Mesenchymal stem cell (in vitro differentiated cells and primary cell): Measurements from ENCODE around the gene FRMD4A.

Experiments
- DNase-seq: peaks from one replicate; pipeline ENCODE4 v3.0.0-alpha.2; 2013
- H2AFZ ChIP-seq: one replicate; pipeline ENCODE4 v1.6.1; 2013; ENCODE audit warnings: low read depth, mild to moderate bottlenecking, control low read depth, inconsistent platforms, low read length, moderate library complexity
- H2AK5ac ChIP-seq: 2 replicates; pipeline ENCODE4 v1.6.1; 2013; ENCODE audit warnings: low read length, moderate library complexity, mild to moderate bottlenecking, inconsistent platforms; ENCODE audit not compliant: severe bottlenecking
- H2BK120ac ChIP-seq: one replicate; pipeline ENCODE4 v1.6.1; 2013; ENCODE audit warnings: low read depth, mild to moderate bottlenecking, inconsistent platforms, low read length, moderate library complexity
- H2BK12ac ChIP-seq, 2 experiments: one replicate each; pipeline ENCODE4 v1.6.1; 2013; ENCODE audit warnings: inconsistent platforms in 2 of 2, low read length in 2 of 2, mild to moderate bottlenecking in 2 of 2, moderate library complexity in 2 of 2, control low read depth in 1 of 2
- H2BK15ac ChIP-seq: one replicate; pipeline ENCODE4 v1.6.1; 2013; ENCODE audit warnings: mild to moderate bottlenecking, low read depth, inconsistent platforms; ENCODE audit not compliant: poor library complexity, severe bottlenecking
- H2BK5ac ChIP-seq: 2 replicates; pipeline ENCODE4 v1.6.1; 2013; ENCODE audit warnings: low read depth, mild to moderate bottlenecking, low read length, control low read depth, inconsistent platforms; ENCODE audit not compliant: poor library complexity, severe bottlenecking
- H3K14ac ChIP-seq, 2 experiments: one replicate each; pipeline ENCODE4 v1.6.1; 2013; ENCODE audit warnings: inconsistent platforms in 2 of 2, low read length in 2 of 2, control low read depth in 1 of 2, mild to moderate bottlenecking in 1 of 2, moderate library complexity in 1 of 2
- H3K18ac ChIP-seq, 2 experiments: one replicate each; pipeline ENCODE4 v1.6.1; 2013; ENCODE audit warnings: inconsistent platforms in 2 of 2, low read length in 2 of 2, control low read depth in 1 of 2, low read depth in 1 of 2, mild to moderate bottlenecking in 1 of 2
- H3K23ac ChIP-seq, 2 experiments: one replicate each; pipeline ENCODE4 v1.6.1; 2013; ENCODE audit warnings: inconsistent platforms in 2 of 2, low read length in 2 of 2, mild to moderate bottlenecking in 2 of 2, moderate library complexity in 2 of 2, control low read depth in 1 of 2
- H3K27ac ChIP-seq: 2 replicates; pipeline ENCODE4 v1.5.1; 2013; ENCODE audit warnings: mild to moderate bottlenecking, moderate library complexity, low read length, control low read depth, inconsistent platforms; ENCODE audit not compliant: poor library complexity, severe bottlenecking
- H3K27me3 ChIP-seq, 2 experiments: 2 replicates each; pipeline versions ENCODE4 v1.6.1 to v1.7.0; 2013; ENCODE audit warnings: low read length in 2 of 2, mild to moderate bottlenecking in 2 of 2, moderate library complexity in 2 of 2, control low read depth in 1 of 2, inconsistent platforms in 1 of 2; ENCODE audit not compliant: control insufficient read depth in 1 of 2, insufficient read depth in 1 of 2
- H3K36me3 ChIP-seq, 2 experiments: 2 replicates each; pipeline versions ENCODE4 v1.6.1 to v1.7.0; 2013; ENCODE audit warnings: low read length in 2 of 2, control low read depth in 1 of 2, inconsistent platforms in 1 of 2, low read depth in 1 of 2, mild to moderate bottlenecking in 1 of 2; ENCODE audit not compliant: insufficient read depth in 2 of 2, control insufficient read depth in 1 of 2
- H3K4ac ChIP-seq, 2 experiments: one replicate each; pipeline ENCODE4 v1.6.1; 2013; ENCODE audit warnings: inconsistent platforms in 2 of 2, low read length in 2 of 2, mild to moderate bottlenecking in 2 of 2, moderate library complexity in 2 of 2, control low read depth in 1 of 2, low read depth in 1 of 2
- H3K4me1 ChIP-seq: 2 replicates; pipeline ENCODE4 v1.6.1; 2013; ENCODE audit warnings: low read depth, low read length, control low read depth; ENCODE audit not compliant: control insufficient read depth, insufficient read depth
- H3K4me2 ChIP-seq: 2 replicates; pipeline ENCODE4 v1.6.1; 2013; ENCODE audit warnings: low read length, mild to moderate bottlenecking, inconsistent platforms; ENCODE audit not compliant: poor library complexity, severe bottlenecking
- H3K4me3 ChIP-seq, 2 experiments: 2 replicates each; pipeline versions ENCODE4 v1.5.1 to v1.7.0; 2013; ENCODE audit warnings: low read length in 2 of 2, mild to moderate bottlenecking in 2 of 2, control low read depth in 1 of 2, low read depth in 1 of 2; ENCODE audit not compliant: insufficient read depth in 1 of 2
- H3K79me1 ChIP-seq: replicated peaks from 2 replicates; pipeline ENCODE4 v1.6.1; 2013; ENCODE audit warnings: mild to moderate bottlenecking, control low read depth, low read length, inconsistent platforms; ENCODE audit not compliant: poor library complexity, severe bottlenecking
- H3K9ac ChIP-seq: 2 replicates; pipeline ENCODE4 v1.7.0; 2013; ENCODE audit warnings: mild to moderate bottlenecking, low read length, moderate library complexity
- H3K9me3 ChIP-seq: 2 replicates; pipeline ENCODE4 v1.7.0; 2013; ENCODE audit warnings: mild to moderate bottlenecking, low read length; ENCODE audit not compliant: control insufficient read depth
- H4K8ac ChIP-seq: one replicate; pipeline ENCODE4 v1.6.1; 2013; ENCODE audit warnings: inconsistent platforms, mild to moderate bottlenecking, low read length, moderate library complexity
- H4K91ac ChIP-seq: one replicate; pipeline ENCODE4 v1.6.1; 2013; ENCODE audit warnings: mild to moderate bottlenecking, low read length, inconsistent platforms
- WGBS: methylation state at CpG from one replicate; pipeline ENCODE4 v1.1.7; 2013; ENCODE audit warnings: mixed read lengths; 5-methylcytosine and 5-hydroxymethylcytosine counted together

Gene FRMD4A

GRCh38 chr10:14084875-14085274 lies 245.8 kb downstream of the FRMD4A start:
- no peak overlapping the region for H2AK5ac ChIP-seq
- peak; percentile 80 for DNase-seq
- no peak overlapping the region for H3K14ac ChIP-seq
- no peak overlapping the region for H4K8ac ChIP-seq
- no peak overlapping the region for H2BK12ac ChIP-seq
- no peak overlapping the region for H3K4me2 ChIP-seq
- H2BK5ac ChIP-seq, result no peak overlapping the region
- H3K27ac ChIP-seq, result no peak overlapping the region
- no peak overlapping the region for H3K4ac ChIP-seq
- no peak overlapping the region for H2AFZ ChIP-seq
- H2BK120ac ChIP-seq, result no peak overlapping the region
- H3K36me3 ChIP-seq, result no peaks in the 10 kb centered on the region
- H3K9ac ChIP-seq, result no peak overlapping the region
- H3K23ac ChIP-seq, result no peak overlapping the region
- H2BK15ac ChIP-seq, result no peak overlapping the region
- H4K91ac ChIP-seq, result no peak overlapping the region
- no peaks in the 10 kb centered on the region for H3K79me1 ChIP-seq
- H3K18ac ChIP-seq, result no peak overlapping the region
- H3K27me3 ChIP-seq, result peaks cover 0 to 4% of the 10 kb centered on the region in 2 experiments
- WGBS, result 20% methylated on average over 7 of the region's 7 CpGs
- H3K9me3 ChIP-seq, result no peaks in the 10 kb centered on the region
- no peak overlapping the region for H3K4me3 ChIP-seq
- peaks cover 14% of the 10 kb centered on the region for H3K4me1 ChIP-seq

- no peak overlapping the region for H2BK12ac ChIP-seq
- no peak overlapping the region for H3K14ac ChIP-seq
- H3K23ac ChIP-seq, result no peak overlapping the region
- no peak overlapping the region for H4K8ac ChIP-seq
- no peak overlapping the region for H2AK5ac ChIP-seq
- no peaks in the 10 kb centered on the region for H3K36me3 ChIP-seq
- no peak overlapping the region for H3K27ac ChIP-seq
- H3K79me1 ChIP-seq, result no peaks in the 10 kb centered on the region
- no peak overlapping the region for H3K4me3 ChIP-seq
- H2BK5ac ChIP-seq, result no peak overlapping the region
- DNase-seq, result no peak
- peaks cover 9% of the 10 kb centered on the region for H3K4me1 ChIP-seq
- no peak overlapping the region for H3K18ac ChIP-seq
- no peak overlapping the region for H4K91ac ChIP-seq
- H3K9me3 ChIP-seq, result peaks cover 7% of the 10 kb centered on the region
- no peak overlapping the region for H3K9ac ChIP-seq
- no peak overlapping the region for H3K4ac ChIP-seq
- 90% methylated on average over 3 of the region's 4 CpGs for WGBS
- no peak overlapping the region for H3K4me2 ChIP-seq
- H3K27me3 ChIP-seq, result peaks cover 0 to 4% of the 10 kb centered on the region in 2 experiments
- H2BK120ac ChIP-seq, result no peak overlapping the region
- no peak overlapping the region for H2AFZ ChIP-seq
- H2BK15ac ChIP-seq, result no peak overlapping the region
These were observed 249.9 kb downstream of the FRMD4A start for GRCh38 chr10:14080795-14081194.

GRCh38 chr10:14077430-14077829 lies 253.3 kb downstream of the FRMD4A start:
- Histone ChIP-seq H3K9me3 (peaks cover 7% of the 10 kb centered on the region), H2AFZ (no peak overlapping the region), H2AK5ac (no peak overlapping the region), H3K4ac (no peak overlapping the region), H2BK5ac (no peak overlapping the region), H3K36me3 (no peaks in the 10 kb centered on the region), H3K9ac (no peak overlapping the region), H3K4me1 (peaks cover 2% of the 10 kb centered on the region), H3K4me2 (no peak overlapping the region), H4K91ac (no peak overlapping the region), H2BK120ac (no peak overlapping the region), H3K18ac (no peak overlapping the region), H3K79me1 (no peaks in the 10 kb centered on the region), H2BK15ac (no peak overlapping the region), H2BK12ac (no peak overlapping the region), H3K27ac (no peak overlapping the region), H3K4me3 (no peak overlapping the region), H3K14ac (no peak overlapping the region), H3K23ac (no peak overlapping the region), H3K27me3 (no peaks in the 10 kb centered on the region), H4K8ac (no peak overlapping the region)
- 71% methylated on average over 3 of the region's 3 CpGs for WGBS
- DNase-seq, result no peak

GRCh38 chr10:14074062-14074884 lies 256.5 kb downstream of the FRMD4A start:
- WGBS, result 59% methylated on average over 17 of the region's 17 CpGs

More at GRCh38 chr10:14074062-14074884, 256.5 kb downstream of the FRMD4A start:
- H3K9ac ChIP-seq, result peak overlapping the region; percentile 64
- peak; percentile 94 for DNase-seq
- no peak overlapping the region for H4K8ac ChIP-seq
- no peak overlapping the region for H3K23ac ChIP-seq
- H2BK120ac ChIP-seq, result no peak overlapping the region
- H3K79me1 ChIP-seq, result no peaks in the 10 kb centered on the region
- peak overlapping the region in 1 of 2 experiments; percentile 21 for H3K4me3 ChIP-seq
- H3K4me2 ChIP-seq, result peak overlapping the region; percentile 8
- peak overlapping the region; percentile 59 for H3K27ac ChIP-seq
- peaks cover 2% of the 10 kb centered on the region for H3K4me1 ChIP-seq
- H3K9me3 ChIP-seq, result peaks cover 15% of the 10 kb centered on the region
- peak overlapping the region in 1 of 2 experiments; percentile 63 for H3K18ac ChIP-seq
- no peak overlapping the region for H4K91ac ChIP-seq
- no peak overlapping the region for H2AFZ ChIP-seq
- H2BK15ac ChIP-seq, result no peak overlapping the region
- H3K14ac ChIP-seq, result no peak overlapping the region
- H3K36me3 ChIP-seq, result no peaks in the 10 kb centered on the region
- no peak overlapping the region for H3K4ac ChIP-seq
- H2AK5ac ChIP-seq, result peak overlapping the region; percentile 70
- no peaks in the 10 kb centered on the region for H3K27me3 ChIP-seq
- no peak overlapping the region for H2BK5ac ChIP-seq
- no peak overlapping the region for H2BK12ac ChIP-seq
